HG03378 (cell line): Measurements from ENCODE around the gene RNF126.
"Not testable (repeated sequence)": the region's sequence is repeated elsewhere in the genome, so short reads cannot be mapped to it uniquely, and the experiment has no call there.

Experiments used
- ATAC-seq: cut with Tn5 transposase; IDR thresholded peaks from one replicate; pipeline ENCODE4 v1.9.1; 2021; ENCODE audit warnings: mild to moderate bottlenecking, moderate library complexity; ENCODE audit not compliant: unreplicated experiment

RNF126 gene

GRCh38 chr19:616062-616700, 46.8 kb downstream of the RNF126 start:
- no peak for ATAC-seq

DNA sequence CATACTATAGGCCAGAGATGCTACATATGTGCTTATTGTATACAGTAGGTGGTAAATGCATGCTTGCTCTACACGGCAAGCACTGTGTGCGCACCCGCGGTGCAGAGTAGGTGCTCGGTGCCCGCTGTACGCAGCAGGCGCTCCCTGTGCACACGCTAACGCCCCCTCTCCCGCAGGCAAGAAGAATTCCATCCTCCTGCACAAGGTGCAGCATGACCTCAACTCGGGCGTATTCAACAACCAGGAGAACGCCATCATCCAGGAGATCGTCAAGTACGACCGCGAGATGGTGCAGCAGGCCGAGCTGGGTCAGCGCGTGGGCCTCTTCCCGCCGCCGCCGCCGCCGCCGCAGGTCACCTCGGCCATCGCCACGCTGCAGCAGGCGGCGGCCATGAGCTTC, 47.4 kb downstream of the RNF126 start:
- ATAC-seq: no peak

DNA sequence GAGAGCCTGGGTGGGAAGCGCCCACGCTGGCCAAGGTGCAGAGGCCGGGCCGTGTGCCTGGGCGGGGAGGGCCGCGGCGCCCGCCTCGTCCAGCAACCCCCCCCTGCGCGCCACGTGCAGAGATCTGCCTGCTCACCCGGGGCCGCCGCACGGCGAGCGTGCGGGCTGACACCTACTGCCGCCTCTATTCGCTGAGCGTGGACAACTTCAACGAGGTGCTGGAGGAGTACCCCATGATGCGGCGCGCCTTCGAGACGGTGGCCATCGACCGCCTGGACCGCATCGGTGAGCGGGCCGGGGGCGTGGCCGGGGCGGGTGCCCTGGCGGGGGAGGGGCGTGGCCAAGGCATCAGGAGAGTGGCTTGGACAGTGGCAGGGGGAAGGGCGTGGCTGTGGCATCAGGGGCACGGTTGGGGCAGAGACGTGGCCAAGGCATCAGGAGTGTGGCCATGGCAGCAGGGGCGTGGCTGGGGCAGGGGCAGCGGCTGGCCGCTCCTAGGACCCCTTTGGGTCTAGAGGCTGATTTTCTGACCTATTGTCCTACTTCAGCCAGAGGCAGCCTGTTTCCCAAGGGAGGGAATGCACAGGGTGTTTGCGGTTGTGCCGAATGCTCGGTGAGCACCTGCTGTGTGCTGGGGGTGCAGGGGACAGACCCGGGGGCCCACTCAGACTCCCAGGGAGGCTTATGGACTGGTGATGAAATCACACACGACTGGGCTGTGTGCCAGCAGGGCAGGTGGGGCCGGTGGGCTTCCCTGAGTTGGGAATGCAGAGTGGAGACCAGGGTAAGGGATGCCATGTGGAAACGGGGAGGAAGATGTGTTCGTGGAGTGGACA, 49.1 kb downstream of the RNF126 start:
- no peak for ATAC-seq

- no peak for ATAC-seq
Observed at GRCh38 chr19:612941-613340, 50.1 kb downstream of the RNF126 start.

- no peak for ATAC-seq
Observed at GRCh38 chr19:611481-611868, 51.5 kb downstream of the RNF126 start.

DNA sequence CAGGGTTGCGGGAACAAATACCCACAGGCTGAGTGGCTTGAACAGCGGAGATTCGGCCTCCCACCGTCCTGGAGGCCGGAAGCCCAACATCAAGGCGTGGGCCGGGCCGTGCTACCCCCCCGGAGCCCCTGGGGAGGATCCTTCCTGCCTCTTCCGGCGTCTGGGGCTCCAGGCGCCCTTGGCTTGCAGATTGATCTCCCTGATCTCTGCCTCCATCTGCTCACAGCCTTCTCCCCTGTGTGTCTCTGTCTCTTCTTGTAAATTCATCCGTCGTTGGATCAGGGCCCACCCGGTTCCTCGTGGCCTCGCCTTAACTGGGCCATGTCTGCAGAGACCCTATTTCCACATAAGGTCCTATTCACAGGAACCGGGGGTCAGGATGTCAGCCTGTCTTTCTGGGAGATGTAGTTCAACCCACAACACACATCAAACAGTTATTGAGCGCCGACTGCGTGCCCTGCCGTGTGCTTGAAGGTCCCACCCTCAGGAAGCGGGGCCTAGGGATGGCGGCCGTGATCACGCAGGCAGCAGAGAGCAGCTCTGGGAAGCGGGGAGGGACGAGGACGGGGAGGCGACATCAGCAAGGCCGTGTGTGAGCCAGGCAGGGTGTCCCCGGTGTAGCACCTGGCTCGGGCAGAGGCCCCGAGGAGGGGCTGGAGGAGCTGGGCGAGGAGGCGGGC, 52.1 kb downstream of the RNF126 start:
- no peak for ATAC-seq

GRCh38 chr19:610071-610800, 52.8 kb downstream of the RNF126 start:
- ATAC-seq: no peak

- ATAC-seq: no peak
Observed at GRCh38 chr19:609004-609346, 54.0 kb downstream of the RNF126 start.

- ATAC-seq: no peak
Observed at GRCh38 chr19:608155-609003, 54.6 kb downstream of the RNF126 start.

- no peak for ATAC-seq
Observed at GRCh38 chr19:607301-608154, 55.5 kb downstream of the RNF126 start.

DNA sequence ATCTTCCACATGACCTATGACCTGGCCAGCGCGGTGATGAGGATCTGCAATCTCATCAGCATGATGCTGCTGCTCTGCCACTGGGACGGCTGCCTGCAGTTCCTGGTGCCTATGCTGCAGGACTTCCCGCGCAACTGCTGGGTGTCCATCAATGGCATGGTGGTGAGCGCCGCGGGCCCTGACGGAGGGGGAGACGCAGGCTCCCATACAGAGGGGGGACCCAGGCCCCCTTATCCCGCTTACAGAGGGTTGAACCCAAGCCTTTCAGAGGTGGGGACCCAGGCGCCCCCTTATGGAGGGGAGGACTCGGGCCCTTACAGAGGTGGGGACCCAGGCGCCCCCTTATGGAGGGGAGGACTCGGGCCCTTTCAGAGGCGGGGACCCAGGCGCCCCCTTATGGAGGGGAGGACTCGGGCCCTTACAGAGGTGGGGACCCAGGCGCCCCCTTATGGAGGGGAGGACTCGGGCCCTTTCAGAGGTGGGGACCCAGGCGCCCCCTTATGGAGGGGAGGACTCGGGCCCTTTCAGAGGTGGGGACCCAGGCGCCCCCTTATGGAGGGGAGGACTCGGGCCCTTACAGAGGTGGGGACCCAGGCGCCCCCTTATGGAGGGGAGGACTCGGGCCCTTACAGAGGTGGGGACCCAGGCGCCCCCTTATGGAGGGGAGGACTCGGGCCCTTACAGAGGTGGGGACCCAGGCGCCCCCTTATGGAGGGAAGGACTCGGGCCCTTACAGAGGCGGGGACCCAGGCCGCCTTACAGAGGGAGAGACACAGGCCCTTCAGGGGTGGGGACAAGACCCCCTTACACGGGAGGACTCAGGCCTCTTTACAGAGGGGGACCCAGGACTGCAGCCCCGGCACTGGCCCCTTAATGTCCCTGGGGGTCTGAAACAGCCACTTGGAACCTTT, 57.7 kb downstream of the RNF126 start:
- ATAC-seq: not testable (repeated sequence)

GRCh38 chr19:604355-604754, 58.7 kb downstream of the RNF126 start:
- ATAC-seq: no peak

GRCh38 chr19:603779-604178, 59.2 kb downstream of the RNF126 start:
- ATAC-seq: not testable (repeated sequence)

- not testable (repeated sequence) for ATAC-seq
Observed at GRCh38 chr19:603302-603639, 59.7 kb downstream of the RNF126 start.

DNA sequence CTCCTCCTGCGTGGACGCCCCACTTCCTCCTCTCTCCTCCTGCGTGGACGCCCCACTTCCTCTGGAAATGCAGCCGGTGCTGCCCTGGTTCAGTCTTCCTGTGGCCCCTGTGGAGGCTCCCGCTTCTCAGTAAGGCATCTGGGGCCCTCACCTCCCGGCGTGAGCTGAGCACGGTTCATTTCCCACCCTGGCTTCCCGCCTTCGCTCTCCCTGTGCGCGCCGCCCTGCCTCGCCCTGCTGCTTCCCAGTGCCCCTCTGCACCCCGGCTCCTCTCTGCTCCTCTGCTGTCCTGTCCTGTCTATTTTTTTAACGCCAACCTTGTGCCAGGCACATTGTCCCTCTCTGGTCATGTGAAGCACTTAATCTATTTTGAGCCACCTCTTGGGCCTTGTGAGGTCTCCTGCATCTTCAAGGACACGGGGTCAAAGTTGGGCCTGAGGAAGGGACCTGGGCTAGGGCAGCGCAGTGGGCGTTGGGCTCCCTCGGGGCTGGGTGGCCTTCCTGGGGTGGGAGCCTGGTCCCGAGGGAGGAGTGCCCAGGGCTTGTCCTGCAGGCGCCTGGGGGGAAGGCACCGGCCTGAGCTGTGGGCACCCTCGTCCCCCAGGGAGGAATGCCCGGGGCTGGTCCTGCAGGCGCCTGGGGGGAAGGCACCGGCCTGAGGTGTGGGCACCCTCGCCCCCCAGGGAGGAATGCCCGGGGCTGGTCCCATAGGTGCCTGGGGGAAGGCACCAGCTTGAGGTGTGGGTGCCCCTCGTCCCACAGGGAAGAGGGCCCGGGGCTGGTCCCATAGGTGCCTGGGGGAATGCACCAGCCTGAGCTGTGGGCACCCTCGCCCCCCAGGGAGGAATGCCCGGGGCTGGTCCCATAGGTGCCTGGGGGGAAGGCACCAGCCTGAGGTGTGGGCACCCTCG, 60.4 kb downstream of the RNF126 start:
- no peak for ATAC-seq

GRCh38 chr19:601790-602189, 61.2 kb downstream of the RNF126 start:
- ATAC-seq: no peak

DNA sequence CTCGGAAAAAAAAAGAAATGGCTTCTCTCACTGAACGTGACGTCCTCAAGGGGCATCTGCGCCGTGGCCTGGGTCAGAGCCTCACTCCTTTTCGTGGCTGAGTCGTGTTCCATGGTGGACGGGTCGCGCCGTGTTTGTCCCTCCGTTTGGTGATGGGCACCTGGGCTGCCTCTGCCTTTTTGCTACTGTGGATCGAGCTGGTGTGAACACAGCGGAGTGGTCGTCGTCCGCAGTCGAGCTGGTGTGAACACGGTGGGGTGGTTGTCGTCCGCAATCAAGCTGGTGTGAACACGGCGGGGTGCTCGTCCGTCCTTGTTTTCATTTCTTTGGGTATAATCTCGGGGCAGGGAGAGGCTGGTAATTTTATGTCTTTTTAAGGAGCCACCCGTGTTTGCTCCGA, 61.7 kb downstream of the RNF126 start:
- no peak for ATAC-seq
